ENCODE data around the gene COX4I2. TPM values are rescaled to one million over a fixed set of nuclear protein-coding genes. Genes with fewer than 3 reads are reported as not detected.

The COX4I2 gene
- total RNA-seq, 1 experiment from 2014 or later, result not detected

DNA sequence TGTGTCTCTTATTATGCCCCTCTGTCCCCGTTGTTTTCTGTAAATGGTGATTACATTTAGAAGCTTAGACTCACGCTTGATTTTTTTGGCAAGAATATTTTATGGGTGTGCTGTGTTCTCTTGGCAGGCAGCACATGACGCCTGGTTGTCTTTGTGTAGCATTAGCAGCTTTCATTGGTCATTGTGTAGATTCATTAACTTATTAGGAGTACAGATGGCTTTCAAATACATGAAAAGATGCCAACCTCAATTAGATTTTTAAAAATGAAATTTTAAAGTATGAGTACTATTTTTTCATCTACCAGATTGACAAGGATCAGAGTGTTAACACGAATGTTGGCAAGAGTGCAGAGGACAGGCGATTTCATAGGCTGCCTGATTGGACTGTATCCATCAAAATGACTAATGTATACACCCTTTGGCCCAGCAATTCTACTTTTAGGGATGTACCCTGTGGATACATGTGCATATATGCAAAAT lies 15.2 kb downstream of the COX4I2 start:
- Histone ChIP-seq H3K36me3 (ENCODE audit: low read depth, low read length) (no peaks in the 10 kb centered on the region), H4K20me1 (ENCODE audit: low read length) (no peaks in the 10 kb centered on the region), H3K9me3 (ENCODE audit: low read length) (no peaks in the 10 kb centered on the region), H3F3A (ENCODE audit: low read length, unreplicated experiment) (no peaks in the 10 kb centered on the region), H3K4me3 (ENCODE audit: low read length) (no peak overlapping the region), H3K9me2 (replicated peaks; ENCODE audit: low read length) (no peaks in the 10 kb centered on the region), H3K9ac (ENCODE audit: low read length) (no peak overlapping the region), H2AFZ (ENCODE audit: low read length) (no peak overlapping the region), H3K79me2 (ENCODE audit: low read length) (no peaks in the 10 kb centered on the region), H3K27ac (ENCODE audit: low read length) (no peak overlapping the region), H3K4me1 (ENCODE audit: insufficient read depth, low read length) (peaks cover 11% of the 10 kb centered on the region), H3K4me2 (ENCODE audit: low read length) (peak overlapping the region; percentile 29; the same call in 1 of the 2 replicates), H3K27me3 (ENCODE audit: low read length) (no peaks in the 10 kb centered on the region)
- POLR2A ChIA-PET (ENCODE audit: unreplicated experiment), result interaction anchor here (0.5 to 0.7 kb wide), 4 partner anchors 19 to 92 kb away, joined by 4 to 23 read pairs (median 7); no protein-coding TSS in a partner anchor
- BruUV-seq (replicated peaks), result no TSS peak
- CTCF ChIA-PET, result interaction anchor here (0.7 to 0.9 kb wide), 2 partner anchors 8 to 18 kb away, joined by 3 to 14 read pairs; no protein-coding TSS in a partner anchor
- TF ChIP-seq EZH2phosphoT487 (IDR thresholded peaks at IDR 0.05; ENCODE audit: borderline replicate concordance, low read length) (no peak), EZH2 (IDR thresholded peaks at IDR 0.05; ENCODE audit: low read length, unreplicated experiment) (no peak), CTCF (conservative IDR thresholded peaks at IDR 0.05; ENCODE audit: low read depth, low read length) (no peak)
- DNase-seq, result peak; percentile 71
- intact Hi-C loops (cut with micrococcal nuclease), result no loop called here
- ATAC-seq, result peak; percentile 89

DNA sequence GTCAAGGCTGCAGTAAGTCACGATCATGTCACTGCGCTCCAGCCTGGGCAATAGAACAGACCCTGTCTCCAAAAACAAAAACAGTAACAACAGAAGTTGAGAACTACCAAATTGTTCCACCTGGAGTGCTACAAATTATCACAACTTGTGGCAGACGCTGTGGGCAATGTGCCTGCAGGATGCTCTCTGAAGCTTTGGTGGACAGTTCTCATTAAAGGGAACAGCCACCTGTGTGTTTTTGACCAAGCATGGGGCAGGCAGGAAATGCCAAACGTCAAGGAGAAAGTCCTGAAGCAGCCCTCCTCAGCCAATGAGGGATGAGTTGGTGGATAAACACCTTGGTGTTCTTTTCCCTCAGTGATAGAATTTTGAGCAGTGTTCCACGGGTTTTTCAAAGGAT lies 15.8 kb downstream of the COX4I2 start:
- no peaks in the 10 kb centered on the region for H3K9me2 ChIP-seq (replicated peaks; ENCODE audit: low read length)
- H3K79me2 ChIP-seq (ENCODE audit: low read length), result no peaks in the 10 kb centered on the region
- no peaks in the 10 kb centered on the region for H4K20me1 ChIP-seq (ENCODE audit: low read length)
- peak; percentile 21 for ATAC-seq
- H3K4me3 ChIP-seq (ENCODE audit: low read length), result no peak overlapping the region
- intact Hi-C loops (cut with micrococcal nuclease), result no loop called here
- H3K9me3 ChIP-seq (ENCODE audit: low read length), result no peaks in the 10 kb centered on the region
- H3K27me3 ChIP-seq (ENCODE audit: low read length), result no peaks in the 10 kb centered on the region
- no peak overlapping the region for H3K4me2 ChIP-seq (ENCODE audit: low read length)
- H3F3A ChIP-seq (ENCODE audit: low read length, unreplicated experiment), result no peaks in the 10 kb centered on the region
- peaks cover 11% of the 10 kb centered on the region for H3K4me1 ChIP-seq (ENCODE audit: insufficient read depth, low read length)
- no peak for DNase-seq
- H3K27ac ChIP-seq (ENCODE audit: low read length), result no peak overlapping the region
- ChIA-PET POLR2A (ENCODE audit: unreplicated experiment) (interaction anchor here (0.6 kb wide), 1 partner anchor 71 kb away, joined by 4 read pairs; no protein-coding TSS in a partner anchor), CTCF (interaction anchor here (1.1 kb wide), 1 partner anchor 19 kb away, joined by 3 read pairs; no protein-coding TSS in a partner anchor)
- TF ChIP-seq EZH2phosphoT487 (IDR thresholded peaks at IDR 0.05; ENCODE audit: borderline replicate concordance, low read length) (no peak), CTCF (conservative IDR thresholded peaks at IDR 0.05; ENCODE audit: low read depth, low read length) (no peak), EZH2 (IDR thresholded peaks at IDR 0.05; ENCODE audit: low read length, unreplicated experiment) (no peak)
- H2AFZ ChIP-seq (ENCODE audit: low read length), result no peak overlapping the region
- no TSS peak for BruUV-seq (replicated peaks)
- H3K36me3 ChIP-seq (ENCODE audit: low read depth, low read length), result no peaks in the 10 kb centered on the region
- no peak overlapping the region for H3K9ac ChIP-seq (ENCODE audit: low read length)

DNA sequence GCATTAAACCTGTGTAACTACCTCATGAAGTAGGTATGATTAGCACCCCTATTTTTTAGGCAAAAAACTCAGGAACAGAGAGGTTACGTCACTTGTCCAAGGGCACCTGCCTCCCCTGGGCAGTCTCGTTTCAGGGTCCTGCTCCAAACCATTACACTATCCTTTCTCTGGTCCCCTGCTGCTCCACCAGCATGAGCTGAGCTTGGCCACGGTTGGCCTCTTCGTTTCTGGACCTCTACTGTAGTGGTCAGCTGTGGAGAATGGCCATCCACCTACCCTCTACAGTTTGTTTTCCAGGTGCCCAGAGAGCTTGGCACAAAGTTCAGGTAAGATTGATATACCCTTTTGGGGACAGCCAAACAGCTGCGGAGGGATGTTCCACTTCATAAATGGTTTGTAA lies 16.8 kb downstream of the COX4I2 start:
- Histone ChIP-seq H3K4me2 (ENCODE audit: low read length) (no peak overlapping the region), H4K20me1 (ENCODE audit: low read length) (no peaks in the 10 kb centered on the region), H3K4me1 (ENCODE audit: insufficient read depth, low read length) (peaks cover 11% of the 10 kb centered on the region), H3K79me2 (ENCODE audit: low read length) (no peaks in the 10 kb centered on the region), H3K9me2 (replicated peaks; ENCODE audit: low read length) (no peaks in the 10 kb centered on the region), H3K36me3 (ENCODE audit: low read depth, low read length) (no peaks in the 10 kb centered on the region), H3K27ac (ENCODE audit: low read length) (no peak overlapping the region), H3K4me3 (ENCODE audit: low read length) (no peak overlapping the region), H3F3A (ENCODE audit: low read length, unreplicated experiment) (no peaks in the 10 kb centered on the region), H3K9me3 (ENCODE audit: low read length) (no peaks in the 10 kb centered on the region), H3K9ac (ENCODE audit: low read length) (no peak overlapping the region), H3K27me3 (ENCODE audit: low read length) (no peaks in the 10 kb centered on the region), H2AFZ (ENCODE audit: low read length) (no peak overlapping the region)
- CTCF ChIA-PET, result interaction anchor here (1.1 kb wide), 1 partner anchor 20 kb away, joined by 3 read pairs; no protein-coding TSS in a partner anchor
- TF ChIP-seq EZH2 (IDR thresholded peaks at IDR 0.05; ENCODE audit: low read length, unreplicated experiment), result no peak
- no peak for TF ChIP-seq EZH2phosphoT487 (IDR thresholded peaks at IDR 0.05; ENCODE audit: borderline replicate concordance, low read length)
- no peak for TF ChIP-seq CTCF (conservative IDR thresholded peaks at IDR 0.05; ENCODE audit: low read depth, low read length)
- no peak for DNase-seq
- no peak for ATAC-seq
- BruUV-seq (replicated peaks), result no TSS peak
- intact Hi-C loops (cut with micrococcal nuclease), result no loop called here
- POLR2A ChIA-PET (ENCODE audit: unreplicated experiment), result interaction anchor here (0.7 kb wide), 1 partner anchor 70 kb away, joined by 3 read pairs; no protein-coding TSS in a partner anchor

Data from PC-3 (cell line).